Measurements from ENCODE around the gene MECP2. TPM values are rescaled to one million over a fixed set of nuclear protein-coding genes. Genes with fewer than 3 reads are reported as not detected.
"Not testable (repeated sequence)": the region's sequence is repeated elsewhere in the genome, so short reads cannot be mapped to it uniquely, and the experiment has no call there.

MECP2 gene
- total RNA-seq, 1 experiment from 2014 or later = 47.3 TPM

DNA sequence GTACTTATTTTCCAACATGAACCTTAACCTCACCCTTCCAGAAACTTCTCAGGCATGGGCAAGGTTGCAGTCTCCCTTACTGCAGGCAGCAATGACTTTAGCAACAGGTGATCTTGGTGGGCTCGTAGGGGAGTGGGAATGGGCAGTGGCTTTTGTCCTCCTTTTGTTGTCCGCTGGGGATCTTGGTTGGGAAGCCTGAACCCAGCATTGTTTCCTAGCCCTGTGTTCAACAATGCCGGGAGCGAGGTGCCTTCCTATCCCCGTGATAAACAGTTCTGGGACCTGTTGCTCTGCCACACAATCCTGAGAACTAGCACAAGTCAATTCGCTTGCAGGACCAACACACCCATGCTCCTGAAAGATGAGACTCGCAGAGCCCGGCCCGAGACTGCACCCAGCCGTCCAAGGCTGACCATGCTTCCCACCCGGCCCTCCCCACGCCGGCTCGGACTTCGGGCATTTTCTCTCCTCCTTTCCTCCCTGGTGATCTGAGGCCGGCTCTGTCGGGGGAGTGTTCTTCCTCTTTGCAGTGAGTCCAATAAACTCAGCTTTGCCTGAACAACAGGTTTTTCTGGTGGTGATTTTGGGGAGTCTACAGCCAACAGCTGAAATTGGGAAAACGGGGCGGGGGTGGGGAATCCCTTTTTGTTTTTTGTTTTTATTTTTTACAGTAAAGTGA, 98.0 kb downstream of the MECP2 start:
- BruUV-seq (replicated peaks) = no TSS peak
- DNase-seq = peak; percentile 12

DNA sequence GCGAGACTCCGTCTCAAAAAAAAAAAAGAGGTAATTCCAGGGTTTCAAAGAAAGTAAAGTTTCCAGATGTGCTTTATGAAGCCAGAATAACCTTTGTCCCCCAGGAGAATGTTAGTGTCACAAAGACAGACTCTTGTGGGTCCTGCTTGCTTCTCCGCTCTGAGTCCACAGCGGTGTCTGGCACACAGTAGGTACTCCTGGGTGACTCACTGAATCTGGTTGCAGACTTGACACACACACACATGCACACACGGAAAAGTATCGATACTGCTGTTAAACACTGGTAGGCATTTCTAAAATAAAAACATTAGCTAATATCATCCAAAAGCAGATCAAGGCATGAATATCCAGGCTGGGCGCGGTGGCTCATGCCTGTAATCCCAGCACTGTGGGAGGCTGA, 102.0 kb downstream of the MECP2 start:
- Histone ChIP-seq H4K20me1 (ENCODE audit: low read length) (no peaks in the 10 kb centered on the region), H3K9ac (ENCODE audit: low read length) (no peak overlapping the region), H3K4me1 (ENCODE audit: insufficient read depth, low read length) (peaks cover 6% of the 10 kb centered on the region; the same call in 1 of the 2 replicates), H3K4me2 (ENCODE audit: low read length) (no peak overlapping the region), H3F3A (ENCODE audit: low read length, unreplicated experiment) (no peaks in the 10 kb centered on the region), H3K4me3 (ENCODE audit: low read length) (no peak overlapping the region), H3K9me3 (ENCODE audit: low read length) (no peaks in the 10 kb centered on the region), H2AFZ (ENCODE audit: low read length) (no peak overlapping the region), H3K79me2 (ENCODE audit: low read length) (no peaks in the 10 kb centered on the region), H3K27ac (ENCODE audit: low read length) (no peak overlapping the region), H3K9me2 (replicated peaks; ENCODE audit: low read length) (no peaks in the 10 kb centered on the region), H3K36me3 (ENCODE audit: low read depth, low read length) (no peaks in the 10 kb centered on the region), H3K27me3 (ENCODE audit: low read length) (no peaks in the 10 kb centered on the region)
- intact Hi-C loops (cut with micrococcal nuclease) = no loop called here
- POLR2A ChIA-PET (ENCODE audit: unreplicated experiment) = no interaction called here
- ATAC-seq (no peak), DNase-seq (no peak)
- TF ChIP-seq EZH2 (IDR thresholded peaks at IDR 0.05; ENCODE audit: low read length, unreplicated experiment) (no peak), EZH2phosphoT487 (IDR thresholded peaks at IDR 0.05; ENCODE audit: borderline replicate concordance, low read length) (no peak)
- TF ChIP-seq, protein P1, sequence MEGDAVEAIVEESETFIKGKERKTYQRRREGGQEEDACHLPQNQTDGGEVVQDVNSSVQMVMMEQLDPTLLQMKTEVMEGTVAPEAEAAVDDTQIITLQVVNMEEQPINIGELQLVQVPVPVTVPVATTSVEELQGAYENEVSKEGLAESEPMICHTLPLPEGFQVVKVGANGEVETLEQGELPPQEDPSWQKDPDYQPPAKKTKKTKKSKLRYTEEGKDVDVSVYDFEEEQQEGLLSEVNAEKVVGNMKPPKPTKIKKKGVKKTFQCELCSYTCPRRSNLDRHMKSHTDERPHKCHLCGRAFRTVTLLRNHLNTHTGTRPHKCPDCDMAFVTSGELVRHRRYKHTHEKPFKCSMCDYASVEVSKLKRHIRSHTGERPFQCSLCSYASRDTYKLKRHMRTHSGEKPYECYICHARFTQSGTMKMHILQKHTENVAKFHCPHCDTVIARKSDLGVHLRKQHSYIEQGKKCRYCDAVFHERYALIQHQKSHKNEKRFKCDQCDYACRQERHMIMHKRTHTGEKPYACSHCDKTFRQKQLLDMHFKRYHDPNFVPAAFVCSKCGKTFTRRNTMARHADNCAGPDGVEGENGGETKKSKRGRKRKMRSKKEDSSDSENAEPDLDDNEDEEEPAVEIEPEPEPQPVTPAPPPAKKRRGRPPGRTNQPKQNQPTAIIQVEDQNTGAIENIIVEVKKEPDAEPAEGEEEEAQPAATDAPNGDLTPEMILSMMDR (conservative IDR thresholded peaks at IDR 0.05; ENCODE audit: low read depth, low read length) = no peak
- CTCF ChIA-PET = no interaction called here
- no TSS peak for BruUV-seq (replicated peaks)

More for the DNA sequence above, 98.0 kb downstream of the MECP2 start:
- Histone ChIP-seq H3K4me3 (ENCODE audit: low read length) (peak overlapping the region; percentile 37; the same call in 1 of the 2 replicates), H3K36me3 (ENCODE audit: low read depth, low read length) (no peaks in the 10 kb centered on the region), H3K9me3 (ENCODE audit: low read length) (no peaks in the 10 kb centered on the region), H3K4me2 (ENCODE audit: low read length) (peak overlapping the region; percentile 76), H3K9me2 (replicated peaks; ENCODE audit: low read length) (no peaks in the 10 kb centered on the region), H3K27ac (ENCODE audit: low read length) (no peak overlapping the region), H3F3A (ENCODE audit: low read length, unreplicated experiment) (no peaks in the 10 kb centered on the region), H3K79me2 (ENCODE audit: low read length) (no peaks in the 10 kb centered on the region), H3K4me1 (ENCODE audit: insufficient read depth, low read length) (peaks cover 6% of the 10 kb centered on the region; the same call in 1 of the 2 replicates), H3K27me3 (ENCODE audit: low read length) (no peaks in the 10 kb centered on the region), H4K20me1 (ENCODE audit: low read length) (no peaks in the 10 kb centered on the region), H2AFZ (ENCODE audit: low read length) (0 out of 2 replicates have a peak overlapping the region, but pooled peaks have one; percentile 5), H3K9ac (ENCODE audit: low read length) (no peak overlapping the region)
- CTCF ChIA-PET = no interaction called here
- intact Hi-C loops (cut with micrococcal nuclease) = no loop called here
- POLR2A ChIA-PET (ENCODE audit: unreplicated experiment) = no interaction called here
- no peak for TF ChIP-seq EZH2phosphoT487 (IDR thresholded peaks at IDR 0.05; ENCODE audit: borderline replicate concordance, low read length)
- TF ChIP-seq, protein P1 (conservative IDR thresholded peaks at IDR 0.05; ENCODE audit: low read depth, low read length) = no peak
- TF ChIP-seq EZH2 (IDR thresholded peaks at IDR 0.05; ENCODE audit: low read length, unreplicated experiment) = no peak
- ATAC-seq = peak; percentile 31; the same call in 1 of the 2 replicates

DNA sequence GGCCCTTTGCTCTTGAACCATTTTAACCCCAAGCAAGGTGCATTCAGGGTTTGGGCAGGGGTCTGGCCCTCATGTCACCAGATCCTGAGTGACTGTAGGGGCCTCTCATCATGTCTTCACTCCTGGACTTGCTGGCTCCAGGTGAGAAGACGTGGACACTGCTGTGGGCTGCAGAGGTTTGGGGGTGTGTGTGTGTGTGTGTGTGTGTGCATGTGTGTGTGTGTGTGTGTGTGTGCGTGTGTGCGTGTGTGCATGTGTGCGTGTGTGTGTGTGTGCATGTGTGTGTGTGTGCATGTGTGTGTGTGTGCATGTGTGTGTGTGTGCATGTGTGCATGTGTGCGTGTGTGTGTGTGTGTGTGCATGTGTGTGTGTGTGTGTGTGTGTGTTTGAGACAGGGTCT, 103.1 kb downstream of the MECP2 start:
- ATAC-seq; intact Hi-C loops (cut with micrococcal nuclease); H3K9me2 ChIP-seq (replicated peaks; ENCODE audit: low read length); H3K4me3 ChIP-seq (ENCODE audit: low read length); H3K9ac ChIP-seq (ENCODE audit: low read length); H3K36me3 ChIP-seq (ENCODE audit: low read depth, low read length); H3K4me2 ChIP-seq (ENCODE audit: low read length); H3K27ac ChIP-seq (ENCODE audit: low read length); H3F3A ChIP-seq (ENCODE audit: low read length, unreplicated experiment); H2AFZ ChIP-seq (ENCODE audit: low read length); H3K4me1 ChIP-seq (ENCODE audit: insufficient read depth, low read length); H3K9me3 ChIP-seq (ENCODE audit: low read length); POLR2A ChIA-PET (ENCODE audit: unreplicated experiment); DNase-seq; H4K20me1 ChIP-seq (ENCODE audit: low read length); H3K79me2 ChIP-seq (ENCODE audit: low read length); H3K27me3 ChIP-seq (ENCODE audit: low read length); CTCF ChIA-PET; BruUV-seq (replicated peaks): not testable (repeated sequence)

Measured in PC-3 (cell line).